Upper lobe of left lung (tissue), 4 donors: ENCODE results near the gene FER.

Experiments
- EP300 ChIP-seq, 4 donors: sonication (generic); formaldehyde crosslinking; IDR thresholded peaks; one replicate each; pipeline ENCODE4 v1.5.1; 2017; ENCODE audit warnings: antibody characterized with exemption in 4 of 4, control low read depth in 2 of 4
- POLR2A ChIP-seq, 4 donors: fragments of 450-650 bp; IDR thresholded peaks; one replicate each; pipeline ENCODE4 v1.5.1; 2016 to 2017; ENCODE audit warnings: antibody characterized with exemption in 4 of 4, mild to moderate bottlenecking in 2 of 4
- POLR2AphosphoS5 ChIP-seq, 2 donors: sonication (generic); formaldehyde crosslinking; IDR thresholded peaks; one replicate each; pipeline ENCODE4 v1.5.1; 2017; ENCODE audit warnings: antibody characterized with exemption in 2 of 2
- TF ChIP-seq, protein P1 (sequence below), 6 experiments: fragments of 450-650 bp in 4 of 6; fragments of 200-600 bp in 2 of 6; sonication (generic) in 2 of 6; IDR thresholded peaks; one replicate each; pipeline ENCODE4 v1.5.1; 2016 to 2019; ENCODE audit warnings: antibody characterized with exemption in 6 of 6

DNA sequence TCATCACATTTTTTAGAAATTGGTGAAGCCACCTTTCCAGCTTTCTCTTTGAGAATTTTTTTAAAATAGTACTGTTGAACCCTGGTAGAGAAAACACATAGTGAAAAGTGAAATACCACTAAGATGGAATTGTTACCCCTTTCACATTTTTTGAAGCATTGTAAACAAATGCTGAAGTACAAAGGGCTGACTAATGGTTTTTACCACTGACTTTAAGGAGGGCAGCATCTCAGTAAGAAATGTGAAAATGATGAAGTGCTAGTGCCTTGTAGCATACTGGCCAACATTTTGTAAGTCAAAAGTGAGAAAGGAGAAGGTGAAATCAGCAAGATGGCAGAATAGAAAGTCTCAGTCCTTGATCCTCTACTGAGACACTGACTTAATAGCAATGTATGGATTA, 341.5 kb downstream of the FER start:
- TF ChIP-seq POLR2A (IDR thresholded peaks at IDR 0.05) (no peak), POLR2AphosphoS5 (IDR thresholded peaks at IDR 0.05) (no peak), EP300 (IDR thresholded peaks at IDR 0.05) (no peak)
- TF ChIP-seq, protein P1, sequence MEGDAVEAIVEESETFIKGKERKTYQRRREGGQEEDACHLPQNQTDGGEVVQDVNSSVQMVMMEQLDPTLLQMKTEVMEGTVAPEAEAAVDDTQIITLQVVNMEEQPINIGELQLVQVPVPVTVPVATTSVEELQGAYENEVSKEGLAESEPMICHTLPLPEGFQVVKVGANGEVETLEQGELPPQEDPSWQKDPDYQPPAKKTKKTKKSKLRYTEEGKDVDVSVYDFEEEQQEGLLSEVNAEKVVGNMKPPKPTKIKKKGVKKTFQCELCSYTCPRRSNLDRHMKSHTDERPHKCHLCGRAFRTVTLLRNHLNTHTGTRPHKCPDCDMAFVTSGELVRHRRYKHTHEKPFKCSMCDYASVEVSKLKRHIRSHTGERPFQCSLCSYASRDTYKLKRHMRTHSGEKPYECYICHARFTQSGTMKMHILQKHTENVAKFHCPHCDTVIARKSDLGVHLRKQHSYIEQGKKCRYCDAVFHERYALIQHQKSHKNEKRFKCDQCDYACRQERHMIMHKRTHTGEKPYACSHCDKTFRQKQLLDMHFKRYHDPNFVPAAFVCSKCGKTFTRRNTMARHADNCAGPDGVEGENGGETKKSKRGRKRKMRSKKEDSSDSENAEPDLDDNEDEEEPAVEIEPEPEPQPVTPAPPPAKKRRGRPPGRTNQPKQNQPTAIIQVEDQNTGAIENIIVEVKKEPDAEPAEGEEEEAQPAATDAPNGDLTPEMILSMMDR (IDR thresholded peaks at IDR 0.05), result no peak
